K562 treated with DMSO at 1 percent for 48 hours (cell line): ENCODE measurements around the gene ZNF431. TPM values are rescaled to one million over a fixed set of nuclear protein-coding genes. Genes with fewer than 3 reads are reported as not detected.

Experiments used
- total RNA-seq: library from RNA; unstranded; fragments of 300-600 nt; gene quantifications from 2 replicates; pipeline ENCODE4 v1.2.3, GENCODE V29; 2022; ENCODE audit warnings: low replicate concordance; ENCODE audit errors: extremely low read depth

The ZNF431 gene
- not detected in 2 replicates for total RNA-seq

DNA sequence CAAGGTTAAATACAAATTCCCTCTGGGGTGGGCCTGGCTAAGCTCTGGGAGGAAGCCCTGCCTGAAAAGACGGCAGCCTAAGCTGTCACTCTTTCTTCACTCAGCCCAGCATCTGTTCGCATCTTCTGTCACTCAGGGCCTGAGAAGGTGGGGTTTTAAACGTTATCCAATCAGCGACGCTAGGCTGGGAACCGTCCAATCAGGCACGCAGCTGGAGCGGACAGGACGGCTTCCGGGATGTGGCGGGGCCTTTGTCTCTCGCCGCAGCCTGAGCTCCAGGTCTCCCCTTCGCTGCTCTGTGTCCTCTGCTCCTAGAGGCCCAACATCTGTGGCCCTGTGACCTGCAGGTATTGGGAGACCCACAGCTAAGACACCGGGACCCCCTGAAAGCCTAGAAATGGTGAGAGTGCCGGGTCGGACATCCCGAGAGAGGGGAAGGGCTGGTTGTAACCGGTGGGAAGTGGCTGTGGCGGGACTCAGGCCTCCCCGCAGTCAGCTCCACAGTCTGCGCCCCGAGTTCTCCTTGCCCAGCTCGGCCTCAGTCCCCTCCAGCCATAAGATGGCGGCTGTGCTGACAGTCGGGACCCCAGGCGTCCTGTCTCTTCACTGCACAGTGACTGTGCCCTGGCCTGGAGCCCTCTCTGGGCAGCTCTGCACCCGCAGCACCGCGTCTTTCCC lies at the start of gene ZNF431:
TSS of gene ZNF431 (plus strand) at position 254 of the 678 bp plus-strand sequence. CDS start at position 398, 144 bp downstream.

Other genes with a start within 250 kb of the ZNF431 start
- not detected in 2 replicates for gene ZNF85, start 218.8 kb upstream of the ZNF431 start, total RNA-seq
- not detected in 2 replicates for gene ZNF430, start 121.4 kb upstream of the ZNF431 start, total RNA-seq
- gene ZNF714, start 59.8 kb upstream of the ZNF431 start, total RNA-seq = not detected in 2 replicates
- gene ZNF708, start 187.4 kb downstream of the ZNF431 start, total RNA-seq = not detected in 2 replicates
- gene ZNF738, start 217.0 kb downstream of the ZNF431 start, total RNA-seq = not detected in 2 replicates